GM19193 (cell line): ENCODE data around the gene GPX5.

Experiments used
- POLR2A ChIP-seq: IDR thresholded peaks from 4 replicates; pipeline ENCODE4 v1.6.1; 2011; ENCODE audit not compliant: insufficient read depth, insufficient read length; ENCODE audit errors: extremely low read depth

Gene GPX5

GRCh38 chr6:28568515-28569108 lies 42.9 kb downstream of the GPX5 start:
- no peak for TF ChIP-seq POLR2A

DNA sequence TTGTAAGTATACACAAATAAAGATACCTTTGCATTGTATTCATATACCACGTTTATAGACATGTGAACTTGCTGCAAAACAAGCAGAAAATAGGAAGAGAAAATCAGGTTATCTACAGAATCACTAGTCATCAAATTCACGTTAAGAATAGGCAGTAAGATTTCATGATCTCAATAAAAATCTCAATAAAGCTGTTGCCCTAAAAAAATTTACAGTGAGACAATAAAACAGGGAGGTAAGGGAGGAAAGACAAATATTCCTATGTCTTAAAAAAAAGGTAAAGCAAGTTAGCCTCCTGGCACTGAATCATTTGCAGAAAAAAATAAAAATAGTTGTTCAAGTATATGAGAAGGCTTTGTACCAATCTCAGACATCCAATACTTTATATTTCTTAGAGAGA lies 44.1 kb downstream of the GPX5 start:
- no peak for TF ChIP-seq POLR2A

GRCh38 chr6:28580475-28580874 lies 54.8 kb downstream of the GPX5 start:
- no peak for TF ChIP-seq POLR2A

DNA sequence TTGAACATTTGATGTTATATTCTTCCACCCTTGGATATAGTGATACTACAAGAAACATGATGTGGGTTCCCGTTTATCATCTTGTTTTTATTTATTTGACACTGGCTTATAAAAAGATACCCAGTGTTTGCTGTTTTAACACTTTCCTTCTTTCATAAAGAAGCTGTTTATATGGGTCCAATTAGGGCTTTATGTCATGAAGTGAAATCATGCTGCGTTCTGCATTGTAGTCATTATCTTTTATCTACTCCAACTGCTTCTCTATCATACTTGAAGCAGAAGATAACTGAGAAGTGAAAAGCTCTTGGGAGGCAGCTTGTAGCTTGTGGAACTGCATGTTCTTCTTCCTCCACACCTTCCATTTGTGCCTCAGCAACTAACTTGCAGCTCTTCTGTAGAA lies 57.8 kb downstream of the GPX5 start:
- TF ChIP-seq POLR2A, result no peak
